Gastrocnemius medialis (tissue), 4 donors: Measurements from ENCODE around the gene CSHL1.

Experiments used
- POLR2A ChIP-seq, 2 donors: fragments of 450-650 bp; IDR thresholded peaks; one replicate each; pipeline ENCODE4 v1.6.1; 2017; ENCODE audit warnings: antibody characterized with exemption in 2 of 2, mild to moderate bottlenecking in 2 of 2, moderate library complexity in 2 of 2
- TF ChIP-seq, protein P1 (sequence below), 5 experiments: fragments of 450-650 bp in 3 of 5; fragments of 200-600 bp in 2 of 5; sonication (generic) in 2 of 5; IDR thresholded peaks in 4 of 5; conservative IDR thresholded peaks in 1 of 5; 1 replicate in 4 of 5; 2 replicates in 1 of 5; pipeline ENCODE4 v1.5.1; 2016 to 2019; ENCODE audit warnings: antibody characterized with exemption in 5 of 5, mild to moderate bottlenecking in 3 of 5, moderate library complexity in 3 of 5

DNA sequence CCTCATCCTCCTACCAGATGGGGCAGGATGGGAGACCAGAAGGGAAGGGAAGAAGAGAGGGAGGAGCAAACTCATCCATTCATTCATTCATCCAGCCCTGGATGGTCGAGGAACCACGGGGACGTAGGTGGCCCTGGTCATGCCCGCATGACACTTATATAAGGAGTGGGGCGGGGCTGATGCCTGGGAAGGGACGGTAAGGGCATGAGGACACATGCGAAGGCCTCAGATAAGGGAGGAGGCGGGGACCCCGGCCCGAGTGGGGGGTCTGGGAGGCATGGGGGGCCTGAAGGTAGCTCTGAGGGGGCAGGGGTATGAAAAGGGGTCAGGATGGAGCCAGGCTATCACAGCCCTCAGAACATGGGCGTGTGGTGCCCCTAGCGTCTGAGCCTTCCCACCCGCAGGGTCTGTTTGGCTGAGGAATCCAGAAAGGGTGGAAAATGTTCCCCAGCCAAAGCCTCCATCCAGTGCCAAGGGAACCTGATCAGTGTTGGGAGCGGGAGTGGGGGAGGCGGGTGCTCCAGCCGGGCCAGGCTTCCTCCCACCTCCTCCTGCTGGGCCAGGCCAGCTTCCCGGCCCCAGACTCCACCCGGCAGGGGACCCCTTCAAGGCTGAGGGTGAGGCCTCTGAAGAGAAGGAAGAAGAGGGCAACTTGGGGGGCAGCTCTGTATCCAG lies 38.7 kb upstream of the CSHL1 start:
- no peak for TF ChIP-seq POLR2A (IDR thresholded peaks at IDR 0.05)
- TF ChIP-seq, protein P1, sequence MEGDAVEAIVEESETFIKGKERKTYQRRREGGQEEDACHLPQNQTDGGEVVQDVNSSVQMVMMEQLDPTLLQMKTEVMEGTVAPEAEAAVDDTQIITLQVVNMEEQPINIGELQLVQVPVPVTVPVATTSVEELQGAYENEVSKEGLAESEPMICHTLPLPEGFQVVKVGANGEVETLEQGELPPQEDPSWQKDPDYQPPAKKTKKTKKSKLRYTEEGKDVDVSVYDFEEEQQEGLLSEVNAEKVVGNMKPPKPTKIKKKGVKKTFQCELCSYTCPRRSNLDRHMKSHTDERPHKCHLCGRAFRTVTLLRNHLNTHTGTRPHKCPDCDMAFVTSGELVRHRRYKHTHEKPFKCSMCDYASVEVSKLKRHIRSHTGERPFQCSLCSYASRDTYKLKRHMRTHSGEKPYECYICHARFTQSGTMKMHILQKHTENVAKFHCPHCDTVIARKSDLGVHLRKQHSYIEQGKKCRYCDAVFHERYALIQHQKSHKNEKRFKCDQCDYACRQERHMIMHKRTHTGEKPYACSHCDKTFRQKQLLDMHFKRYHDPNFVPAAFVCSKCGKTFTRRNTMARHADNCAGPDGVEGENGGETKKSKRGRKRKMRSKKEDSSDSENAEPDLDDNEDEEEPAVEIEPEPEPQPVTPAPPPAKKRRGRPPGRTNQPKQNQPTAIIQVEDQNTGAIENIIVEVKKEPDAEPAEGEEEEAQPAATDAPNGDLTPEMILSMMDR (IDR thresholded peaks at IDR 0.05 in 4 of 5, conservative IDR thresholded peaks at IDR 0.05 in 1 of 5): no peak
